ENCODE data around the gene FAM210B. TPM values are rescaled to one million over a fixed set of nuclear protein-coding genes. Genes with fewer than 3 reads are reported as not detected.

The FAM210B gene
- total RNA-seq, 1 donor from 2014 or later = 5.9 TPM

Other genes with a start within 250 kb of the FAM210B start
- gene MC3R, start 110.2 kb upstream of the FAM210B start, total RNA-seq = not detected in 2 replicates
- 46.7 and 49.8 TPM in 2 replicates for gene AURKA, start 33.2 kb downstream of the FAM210B start, total RNA-seq
- 51.4 and 52.8 TPM in 2 replicates for gene CSTF1, start 33.7 kb downstream of the FAM210B start, total RNA-seq
- gene CASS4, start 53.3 kb downstream of the FAM210B start, total RNA-seq = 10.2 and 11.5 TPM in 2 replicates
- gene RTF2, start 109.7 kb downstream of the FAM210B start, total RNA-seq = 131 and 132 TPM in 2 replicates
- 3.9 and 4.0 TPM in 2 replicates for gene FAM209A, start 165.8 kb downstream of the FAM210B start, total RNA-seq
- gene FAM209B, start 174.3 kb downstream of the FAM210B start, total RNA-seq = 2.5 and 2.7 TPM in 2 replicates